ENCODE results near the gene STAT5B. TPM values are rescaled to one million over a fixed set of nuclear protein-coding genes. Genes with fewer than 3 reads are reported as not detected.
"Not testable (repeated sequence)": the region's sequence is repeated elsewhere in the genome, so short reads cannot be mapped to it uniquely, and the experiment has no call there.

STAT5B gene
- total RNA-seq, 1 experiment from 2014 or later: 42.9 TPM

DNA sequence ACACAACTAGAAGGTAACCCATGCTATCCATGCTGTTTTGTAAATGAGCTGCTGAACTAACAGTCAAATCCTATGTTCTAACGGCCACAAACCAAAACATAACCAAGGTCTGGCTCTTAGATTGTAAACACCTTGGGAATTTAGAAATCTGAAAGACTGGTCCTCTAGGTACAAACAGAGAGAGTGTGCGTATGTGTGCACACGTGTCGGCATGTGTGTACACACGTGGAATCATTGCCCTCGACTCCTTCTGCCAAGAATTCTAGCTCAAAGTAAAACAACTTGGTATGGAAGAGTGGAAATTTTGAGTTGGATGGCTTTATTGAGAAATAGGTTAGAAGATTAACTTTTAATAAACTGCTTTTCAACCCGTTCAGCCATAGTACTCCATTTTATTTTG lies 63.8 kb downstream of the STAT5B start:
- 0 out of 7 replicates have a peak overlapping the region, but pooled peaks of 1 of the 3 experiments have one; percentile 61 for H3K27ac Mint-ChIP-seq
- no peaks in the 10 kb centered on the region for H3K4me1 Mint-ChIP-seq
- no CpG with 5 or more reads among the region's 7 CpGs for WGBS (ENCODE audit: extremely low coverage, insufficient read length, low lambda C conversion rate)
- no peak overlapping the region for H3T11ph ChIP-seq (ENCODE audit: low read length)
- no peak overlapping the region for H3K4ac ChIP-seq (ENCODE audit: low read depth, low read length)
- no peak overlapping the region for H4K91ac ChIP-seq (ENCODE audit: insufficient read length, low read depth, low read length)
- no peaks in the 10 kb centered on the region for H3K79me1 ChIP-seq (ENCODE audit: insufficient read depth, low read depth, low read length, poor library complexity, severe bottlenecking)
- no peaks in the 10 kb centered on the region for H3K27me3 Mint-ChIP-seq (ENCODE audit: low read depth)
- TF ChIP-seq CTCF (conservative IDR thresholded peaks at IDR 0.05): no peak
- H3K27me3 ChIP-seq (ENCODE audit: insufficient read depth, low read length): no peaks in the 10 kb centered on the region
- H3K23ac ChIP-seq (ENCODE audit: insufficient read length, low read depth, low read length): no peak overlapping the region
- H3K27ac ChIP-seq (ENCODE audit: insufficient read length, low read depth, low read length): no peak overlapping the region
- no peaks in the 10 kb centered on the region for H3K9me3 ChIP-seq (ENCODE audit: control insufficient read depth, low read depth, low read length)
- H3K14ac ChIP-seq (ENCODE audit: insufficient read depth, low read length): no peak overlapping the region
- H2BK120ac ChIP-seq (ENCODE audit: low read depth, low read length, poor library complexity, severe bottlenecking): no peak overlapping the region
- H3K9me3 Mint-ChIP-seq: no peaks in the 10 kb centered on the region
- H3K56ac ChIP-seq (ENCODE audit: insufficient read length, low read depth, low read length): no peak overlapping the region
- no peak overlapping the region for H2AK5ac ChIP-seq (ENCODE audit: insufficient read length, low read length)
- H3K4me3 Mint-ChIP-seq: no peak overlapping the region
- no peak overlapping the region for H2AFZ ChIP-seq (ENCODE audit: low read length)
- no peaks in the 10 kb centered on the region for H3K4me1 ChIP-seq (ENCODE audit: insufficient read depth, low read length)
- H3K18ac ChIP-seq (ENCODE audit: insufficient read length, low read depth, low read length): no peak overlapping the region
- no peak overlapping the region for H2BK15ac ChIP-seq (ENCODE audit: low read depth, low read length)
- H3K4me2 ChIP-seq (ENCODE audit: insufficient read depth, insufficient read length, low read length): no peak overlapping the region
- peaks cover 19 to 62% (median 60%) of the 10 kb centered on the region in 3 experiments; a peak in 6 of 7 replicates for H3K36me3 Mint-ChIP-seq (ENCODE audit: insufficient read depth in 1 of 3, low read depth in 3 of 3)
- H3K79me2 ChIP-seq (ENCODE audit: insufficient read depth, low read length): no peaks in the 10 kb centered on the region
- H4K5ac ChIP-seq (ENCODE audit: insufficient read length, low read depth, low read length): no peak overlapping the region
- no peaks in the 10 kb centered on the region for H4K20me1 ChIP-seq (ENCODE audit: control insufficient read depth, insufficient read depth, insufficient read length)
- H4K8ac ChIP-seq (replicated peaks; ENCODE audit: insufficient read length, low read depth, low read length): no peak overlapping the region
- no peak overlapping the region for H2BK20ac ChIP-seq (ENCODE audit: low read depth, low read length, poor library complexity, severe bottlenecking)
- H3K9ac ChIP-seq (ENCODE audit: extremely low read depth, insufficient read length, low read length): no peak overlapping the region
- no peak overlapping the region for H2BK5ac ChIP-seq (ENCODE audit: insufficient read length, low read length)
- no peaks in the 10 kb centered on the region for H3K23me2 ChIP-seq (ENCODE audit: insufficient read length, low read depth, low read length, poor library complexity, severe bottlenecking)
- no peak for DNase-seq
- no peak overlapping the region for H2BK12ac ChIP-seq (ENCODE audit: insufficient read length, low read depth, low read length)

DNA sequence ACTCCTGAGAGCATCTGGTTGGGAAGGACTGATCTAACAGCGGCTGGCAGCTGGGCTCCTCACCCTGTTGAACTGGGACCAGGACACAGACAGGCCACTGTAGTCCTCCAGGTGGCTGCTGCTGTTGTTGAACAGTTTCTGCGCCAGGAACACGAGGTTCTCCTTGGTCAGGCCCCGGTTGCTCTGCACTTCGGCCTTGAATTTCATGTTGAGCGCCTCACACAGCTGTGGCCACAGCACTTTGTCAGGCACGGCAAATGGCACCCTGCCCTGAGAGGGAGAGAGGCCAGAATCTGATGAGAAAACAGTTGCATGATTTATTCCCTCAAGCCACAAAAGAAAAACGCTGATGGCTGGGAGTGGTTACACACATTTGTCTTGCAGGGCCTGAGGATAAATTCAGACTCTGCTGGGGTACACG lies 64.3 kb downstream of the STAT5B start:
- not testable (repeated sequence) for H3K27me3 ChIP-seq (ENCODE audit: insufficient read depth, low read length); H2AFZ ChIP-seq (ENCODE audit: low read length); H3T11ph ChIP-seq (ENCODE audit: low read length); H3K27me3 Mint-ChIP-seq (ENCODE audit: low read depth); H2BK120ac ChIP-seq (ENCODE audit: low read depth, low read length, poor library complexity, severe bottlenecking); H2BK12ac ChIP-seq (ENCODE audit: insufficient read length, low read depth, low read length); H3K56ac ChIP-seq (ENCODE audit: insufficient read length, low read depth, low read length); H3K23ac ChIP-seq (ENCODE audit: insufficient read length, low read depth, low read length); H2BK5ac ChIP-seq (ENCODE audit: insufficient read length, low read length); H4K8ac ChIP-seq (replicated peaks; ENCODE audit: insufficient read length, low read depth, low read length); H3K9me3 Mint-ChIP-seq; H3K4me1 Mint-ChIP-seq; H3K23me2 ChIP-seq (ENCODE audit: insufficient read length, low read depth, low read length, poor library complexity, severe bottlenecking); H3K79me1 ChIP-seq (ENCODE audit: insufficient read depth, low read depth, low read length, poor library complexity, severe bottlenecking); H3K18ac ChIP-seq (ENCODE audit: insufficient read length, low read depth, low read length); H3K9me3 ChIP-seq (ENCODE audit: control insufficient read depth, low read depth, low read length); H3K9ac ChIP-seq (ENCODE audit: extremely low read depth, insufficient read length, low read length); H3K4ac ChIP-seq (ENCODE audit: low read depth, low read length); DNase-seq; H4K20me1 ChIP-seq (ENCODE audit: control insufficient read depth, insufficient read depth, insufficient read length); H3K4me1 ChIP-seq (ENCODE audit: insufficient read depth, low read length); H3K4me2 ChIP-seq (ENCODE audit: insufficient read depth, insufficient read length, low read length); H3K79me2 ChIP-seq (ENCODE audit: insufficient read depth, low read length); H4K5ac ChIP-seq (ENCODE audit: insufficient read length, low read depth, low read length); H2BK15ac ChIP-seq (ENCODE audit: low read depth, low read length); H4K91ac ChIP-seq (ENCODE audit: insufficient read length, low read depth, low read length); H3K4me3 Mint-ChIP-seq; H2BK20ac ChIP-seq (ENCODE audit: low read depth, low read length, poor library complexity, severe bottlenecking); H3K14ac ChIP-seq (ENCODE audit: insufficient read depth, low read length); H2AK5ac ChIP-seq (ENCODE audit: insufficient read length, low read length); H3K27ac ChIP-seq (ENCODE audit: insufficient read length, low read depth, low read length)
- no CpG with 5 or more reads among the region's 9 CpGs for WGBS (ENCODE audit: extremely low coverage, insufficient read length, low lambda C conversion rate)
- peaks cover 18 to 62% (median 59%) of the 10 kb centered on the region in 3 experiments; a peak in 6 of 7 replicates for H3K36me3 Mint-ChIP-seq (ENCODE audit: insufficient read depth in 1 of 3, low read depth in 3 of 3)
- H3K27ac Mint-ChIP-seq: peak overlapping the region in 1 of 3 experiments; percentile 61; a peak in 1 of 7 replicates

Data from H9 (cell line).